Hematopoietic multipotent progenitor cell treated with erythropoietin and hydrocortisone succinate and interleukin-3 and kit ligand, for 6 days (in vitro differentiated cells): ENCODE measurements around the gene RXRB.
"Not testable (repeated sequence)": the region's sequence is repeated elsewhere in the genome, so short reads cannot be mapped to it uniquely, and the experiment has no call there.

Experiments
- DNase-seq: peaks from one replicate; pipeline ENCODE4 v3.0.0-alpha.2; 2015

The RXRB gene

GRCh38 chr6:33160728-33161344 lies 39.6 kb downstream of the RXRB start:
- DNase-seq, result peak; percentile 95

- DNase-seq, result no peak
Observed at GRCh38 chr6:33160096-33160495, 40.4 kb downstream of the RXRB start.

GRCh38 chr6:33156964-33157363 lies 43.5 kb downstream of the RXRB start:
- DNase-seq, result no peak

GRCh38 chr6:33156561-33156960 lies 43.9 kb downstream of the RXRB start:
- no peak for DNase-seq

GRCh38 chr6:33154349-33154748 lies 46.1 kb downstream of the RXRB start:
- no peak for DNase-seq

GRCh38 chr6:33151050-33151449 lies 49.4 kb downstream of the RXRB start:
- no peak for DNase-seq

- not testable (repeated sequence) for DNase-seq
Observed at GRCh38 chr6:33150560-33150959, 49.9 kb downstream of the RXRB start.

GRCh38 chr6:33147807-33148666 lies 52.4 kb downstream of the RXRB start:
- peak; percentile 62 for DNase-seq

GRCh38 chr6:33144373-33144772 lies 56.1 kb downstream of the RXRB start:
- DNase-seq, result peak; percentile 56
